GM18951 (cell line): ENCODE measurements around the gene STK40.

Source experiments
- POLR2A ChIP-seq: IDR thresholded peaks from 4 replicates; pipeline ENCODE4 v1.6.1; 2011; ENCODE audit warnings: mild to moderate bottlenecking; ENCODE audit not compliant: insufficient read length, insufficient read depth; ENCODE audit errors: extremely low read depth
- in situ Hi-C: fragments of 300-500 bp; cut with MboI; formaldehyde crosslinking; loops from one replicate; pipeline ENCODE4 v1.12.0; 2022; ENCODE audit warnings: low sequenced_read_pairs, mixed read lengths, inconsistent platforms; ENCODE audit not compliant: unreplicated experiment

STK40 gene

DNA sequence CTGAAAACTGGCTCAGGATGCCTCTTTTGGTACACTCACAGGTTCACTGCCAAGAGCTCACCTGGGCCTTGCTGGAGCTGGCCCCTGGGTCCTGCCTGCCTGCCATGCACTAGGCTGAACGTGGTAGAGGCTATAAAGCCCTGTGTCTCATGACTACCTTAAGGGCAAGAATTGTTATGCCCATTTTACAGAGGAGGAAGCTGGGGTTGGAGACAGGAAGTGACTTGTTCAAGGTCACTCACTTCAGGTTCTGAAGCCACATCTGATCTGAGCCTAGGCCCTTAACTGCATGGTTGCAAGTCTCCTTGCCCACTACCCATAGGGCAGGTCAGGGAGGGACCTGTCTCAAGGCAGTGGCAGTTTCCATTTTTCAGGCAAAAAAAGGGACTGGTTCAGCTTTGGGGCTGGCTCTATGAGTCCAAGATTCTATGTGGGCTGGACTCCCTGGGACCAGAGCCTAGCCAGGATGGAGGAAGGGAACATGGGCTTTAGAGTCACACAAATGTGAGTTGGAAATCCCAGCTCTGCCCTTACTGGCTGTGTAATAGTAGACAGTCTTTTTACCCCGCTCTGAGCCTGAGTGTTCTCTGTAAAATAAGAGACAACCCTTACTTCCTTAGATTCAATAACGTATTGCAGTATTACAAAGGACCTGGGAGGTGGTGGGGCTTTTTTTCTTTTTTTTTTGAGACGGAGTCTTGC is 7.8 kb downstream of the STK40 start:
- in situ Hi-C loops, result no loop called here
- no peak for TF ChIP-seq POLR2A

GRCh38 chr1:36372617-36373016 is 13.1 kb downstream of the STK40 start:
- no peak for TF ChIP-seq POLR2A
- in situ Hi-C loops, result no loop called here

GRCh38 chr1:36369061-36369861 is 16.5 kb downstream of the STK40 start:
- in situ Hi-C loops, result no loop called here
- no peak for TF ChIP-seq POLR2A

DNA sequence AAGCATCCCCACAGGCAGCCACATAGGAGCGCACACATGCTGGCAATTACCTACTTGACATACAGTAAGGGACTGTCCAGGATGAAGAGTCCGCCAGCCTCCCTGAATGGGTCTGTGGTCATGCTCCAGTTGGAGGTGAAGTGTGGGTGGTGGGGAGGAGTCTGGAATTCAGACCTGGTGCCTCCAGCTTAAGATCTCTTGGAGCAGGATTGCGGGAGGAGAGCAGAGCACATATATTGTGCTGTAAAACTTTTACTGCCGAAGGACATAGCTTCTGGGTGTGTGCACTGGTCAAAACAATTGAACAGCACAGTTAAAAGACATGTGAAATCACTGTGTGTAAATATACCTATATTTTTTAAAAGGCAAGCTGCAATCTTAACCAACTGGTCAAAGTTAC is 17.9 kb downstream of the STK40 start:
- no peak for TF ChIP-seq POLR2A
- in situ Hi-C loops, result no loop called here

DNA sequence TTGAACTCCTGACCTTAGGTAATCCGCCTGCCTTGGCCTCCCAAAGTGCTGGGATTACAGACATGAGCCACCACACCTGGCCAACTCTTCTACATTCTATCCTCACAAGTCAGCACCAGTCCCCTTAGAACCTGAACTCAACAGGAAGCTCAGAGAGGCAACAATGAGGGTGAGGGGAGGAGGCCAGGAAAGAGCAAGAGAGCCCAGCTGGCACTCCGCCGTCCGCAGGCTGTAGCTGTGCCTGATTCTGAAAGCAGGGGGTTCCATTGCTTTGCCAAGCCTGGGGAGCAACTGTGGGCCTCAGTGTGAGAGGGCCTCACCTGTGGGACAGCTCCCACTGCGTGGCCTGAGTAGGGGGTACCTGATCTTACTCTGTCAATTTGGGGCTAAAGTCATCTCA is 18.7 kb downstream of the STK40 start:
- in situ Hi-C loops, result no loop called here
- no peak for TF ChIP-seq POLR2A

- TF ChIP-seq POLR2A, result no peak
- in situ Hi-C loops, result no loop called here
Observed at GRCh38 chr1:36366091-36366661, 19.5 kb downstream of the STK40 start.

- in situ Hi-C loops, result no loop called here
- no peak for TF ChIP-seq POLR2A
Observed at GRCh38 chr1:36365381-36365780, 20.3 kb downstream of the STK40 start.

DNA sequence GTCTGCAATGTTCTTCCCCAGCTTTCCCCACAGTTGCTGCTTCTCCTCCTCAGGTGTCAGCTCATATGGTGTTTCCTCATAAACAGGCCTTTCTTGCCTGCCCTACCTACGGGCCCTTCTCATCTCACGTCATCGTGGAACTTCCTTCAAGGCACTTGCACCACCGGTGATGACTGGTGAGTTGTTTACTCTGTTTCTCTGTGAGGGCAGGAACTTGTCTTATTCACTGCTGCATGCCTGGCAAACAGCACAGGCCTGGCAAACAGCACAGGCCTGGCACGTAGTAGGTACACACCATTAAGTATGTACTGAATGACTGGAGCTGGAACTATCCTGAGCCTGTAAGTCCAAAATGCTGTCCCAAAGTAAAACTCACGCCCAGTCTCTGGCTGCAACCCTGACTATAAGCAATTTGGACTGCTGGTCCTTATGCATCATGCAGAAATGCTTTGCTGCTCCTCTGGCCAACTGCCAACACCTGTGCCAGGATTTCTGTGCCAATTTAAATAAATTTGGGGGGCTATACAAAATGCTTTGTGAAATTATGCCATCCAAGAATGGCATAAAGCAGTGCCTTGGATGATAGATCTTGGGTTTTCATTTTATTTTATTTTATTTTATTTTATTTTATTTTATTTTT is 25.7 kb downstream of the STK40 start:
- in situ Hi-C loops, result no loop called here
- TF ChIP-seq POLR2A, result no peak

- TF ChIP-seq POLR2A, result no peak
- in situ Hi-C loops, result no loop called here
Observed at GRCh38 chr1:36359383-36359782, 26.3 kb downstream of the STK40 start.

DNA sequence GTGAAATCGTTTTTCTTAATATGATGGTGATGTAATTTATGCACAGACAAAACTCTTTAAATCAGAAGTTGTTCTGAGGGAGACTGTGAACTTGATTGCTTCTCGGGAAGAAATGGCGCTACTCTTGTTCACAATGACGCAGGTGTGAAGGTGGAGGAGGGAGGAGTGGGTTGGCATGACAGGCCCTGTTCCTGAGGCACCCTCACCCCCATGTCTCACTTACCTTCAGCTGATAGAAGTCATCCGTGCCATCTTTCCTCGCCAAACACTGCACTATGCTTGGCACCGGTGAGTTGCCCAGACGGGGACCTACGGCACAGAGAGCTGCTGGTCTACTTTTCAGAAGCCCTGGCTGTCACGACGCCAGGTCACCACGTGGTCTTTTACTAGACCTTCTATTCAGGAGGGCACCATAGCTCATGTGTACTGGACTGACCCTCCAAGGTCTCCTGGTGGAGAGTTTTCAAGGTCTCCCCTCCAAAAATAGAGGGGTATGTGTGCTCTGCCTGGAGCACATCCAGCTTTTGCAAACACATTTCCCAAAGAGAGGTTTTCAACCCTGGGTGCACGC is 27.1 kb downstream of the STK40 start:
- in situ Hi-C loops, result no loop called here
- no peak for TF ChIP-seq POLR2A

GRCh38 chr1:36355811-36356210 is 29.9 kb downstream of the STK40 start:
- TF ChIP-seq POLR2A, result no peak
- in situ Hi-C loops, result no loop called here

DNA sequence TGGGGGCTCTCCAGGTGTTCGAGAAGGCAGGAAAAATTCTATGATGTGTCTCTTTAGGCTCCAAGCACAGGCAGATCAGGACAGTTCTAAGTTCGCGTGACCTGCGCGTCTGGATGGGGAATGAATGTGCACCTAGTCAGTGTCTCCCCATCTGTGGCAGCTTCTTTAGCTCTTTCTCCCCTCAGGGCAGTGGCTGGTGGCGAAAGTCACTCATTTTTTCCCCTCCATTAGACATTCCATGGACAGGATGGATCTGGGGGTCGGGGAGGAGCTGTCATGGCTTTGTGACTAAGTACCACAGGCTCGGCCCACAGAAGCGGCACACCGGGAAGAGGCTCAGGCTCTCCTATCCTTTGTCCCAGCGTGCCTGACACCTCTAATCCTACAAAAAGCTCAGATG is 31.2 kb downstream of the STK40 start:
- in situ Hi-C loops, result no loop called here

More for the DNA sequence above, 31.2 kb downstream of the STK40 start:
- no peak for TF ChIP-seq POLR2A
